ENCODE measurements around the gene ATP6AP2. TPM values are rescaled to one million over a fixed set of nuclear protein-coding genes. Genes with fewer than 3 reads are reported as not detected.

The ATP6AP2 gene
- 176 to 207 TPM (median 203 TPM) in 3 replicates for polyA plus RNA-seq
- polyA plus RNA-seq (2011; ENCODE audit: low read depth) = 89.4 TPM
- polyA plus RNA-seq (2011; cell fraction: cytosol; rRNA removed) = 61.2 and 124 TPM in 2 replicates
- polyA plus RNA-seq (2011; cell fraction: nucleus; rRNA removed) = 345 and 349 TPM in 2 replicates
- 87.7 and 146 TPM in 2 replicates for polyA plus RNA-seq (2012; ENCODE audit: low replicate concordance)
- 38.2 to 120 TPM (median 103 TPM) in 3 replicates for polyA minus RNA-seq
- polyA minus RNA-seq (2011; cell fraction: cytosol; rRNA and poly(A)+ RNA removed) = 59.5 TPM
- polyA minus RNA-seq (2011; cell fraction: nucleus; rRNA and poly(A)+ RNA removed) = 132 and 326 TPM in 2 replicates

GRCh38 chrX:40580537-40581335 lies at the start of gene ATP6AP2:
ATP6AP2 (plus strand) TSS chrX:40580970; CDS start chrX:40581066, 96 bp downstream.
- DNase-seq (ENCODE audit: low read depth, low spot score) = peak; percentile 72
- Histone ChIP-seq H3K79me2 (ENCODE audit: control insufficient read depth, insufficient read depth, low read length) (peaks cover 31% of the 10 kb centered on the region), H3K27me3 (ENCODE audit: control insufficient read depth, extremely low read depth, insufficient read depth, low read length) (no peaks in the 10 kb centered on the region), H3K9ac (ENCODE audit: control insufficient read depth, extremely low read depth, insufficient read depth, low read length) (peak within 1 kb of the TSS; percentile 76), H3K9me3 (ENCODE audit: control insufficient read depth, low read depth, low read length) (no peaks in the 10 kb centered on the region), H4K20me1 (ENCODE audit: control insufficient read depth, extremely low read depth, insufficient read depth, low read length) (peaks cover 3% of the 10 kb centered on the region), H3K27ac (ENCODE audit: control insufficient read depth, insufficient read depth, low read length) (peak within 1 kb of the TSS; percentile 61), H3K36me3 (ENCODE audit: control insufficient read depth in 2 of 2, extremely low read depth in 1 of 2, insufficient read depth in 2 of 2, low read length in 2 of 2) (no peaks in the 10 kb centered on the region), H3K4me1 (ENCODE audit: control insufficient read depth, extremely low read depth, insufficient read depth, low read length) (peaks cover 5% of the 10 kb centered on the region), H3K9me1 (ENCODE audit: control insufficient read depth, extremely low read depth, insufficient read depth, low read length) (no peaks in the 10 kb centered on the region), H3K4me2 (ENCODE audit: control insufficient read depth, extremely low read depth, insufficient read depth, low read depth, low read length) (peak within 1 kb of the TSS; percentile 71), H2AFZ (ENCODE audit: control insufficient read depth, low read length) (peak within 1 kb of the TSS; percentile 94), H3K4me3 (ENCODE audit: control insufficient read depth in 2 of 3, extremely low read depth in 1 of 3, insufficient read depth in 2 of 3, low read depth in 1 of 3, low read length in 3 of 3) (peak within 1 kb of the TSS; percentile 59 to 74 (median 67))
- dilution Hi-C loops (cut with MboI; ENCODE audit: extremely low pct_ligation_motif_present, low sequenced_read_pairs) = no loop called here
- no peak for FAIRE-seq
- TF ChIP-seq CTCF (optimal IDR thresholded peaks at IDR 0.05 in 1 of 3, IDR thresholded peaks at IDR 0.05 in 1 of 3, conservative IDR thresholded peaks at IDR 0.05 in 1 of 3; ENCODE audit: extremely low read depth in 1 of 3, insufficient read depth in 2 of 3, low read length in 3 of 3) = no peak

- dilution Hi-C loops (cut with MboI; ENCODE audit: extremely low pct_ligation_motif_present, low sequenced_read_pairs) = no loop called here
- no peak overlapping the region for H3K4me2 ChIP-seq (ENCODE audit: control insufficient read depth, extremely low read depth, insufficient read depth, low read depth, low read length)
Measured at GRCh38 chrX:40531056-40531826, 49.5 kb upstream of the ATP6AP2 start.

More at GRCh38 chrX:40531056-40531826, 49.5 kb upstream of the ATP6AP2 start:
- no peak overlapping the region for H3K4me3 ChIP-seq (ENCODE audit: control insufficient read depth in 2 of 3, extremely low read depth in 1 of 3, insufficient read depth in 2 of 3, low read depth in 1 of 3, low read length in 3 of 3)
- no peaks in the 10 kb centered on the region for H3K36me3 ChIP-seq (ENCODE audit: control insufficient read depth in 2 of 2, extremely low read depth in 1 of 2, insufficient read depth in 2 of 2, low read length in 2 of 2)
- no peaks in the 10 kb centered on the region for H4K20me1 ChIP-seq (ENCODE audit: control insufficient read depth, extremely low read depth, insufficient read depth, low read length)
- TF ChIP-seq EZH2 (IDR thresholded peaks at IDR 0.05; ENCODE audit: low read length) = no peak
- TF ChIP-seq CTCF (optimal IDR thresholded peaks at IDR 0.05 in 1 of 3, IDR thresholded peaks at IDR 0.05 in 1 of 3, conservative IDR thresholded peaks at IDR 0.05 in 1 of 3; ENCODE audit: extremely low read depth in 1 of 3, insufficient read depth in 2 of 3, low read length in 3 of 3) = no peak
- H3K27ac ChIP-seq (ENCODE audit: control insufficient read depth, insufficient read depth, low read length) = no peak overlapping the region
- no peak overlapping the region for H3K9ac ChIP-seq (ENCODE audit: control insufficient read depth, extremely low read depth, insufficient read depth, low read length)
- no peak for FAIRE-seq
- no peaks in the 10 kb centered on the region for H3K9me3 ChIP-seq (ENCODE audit: control insufficient read depth, low read depth, low read length)
- peaks cover 10% of the 10 kb centered on the region for H3K27me3 ChIP-seq (ENCODE audit: control insufficient read depth, extremely low read depth, insufficient read depth, low read length)
- no peak overlapping the region for H2AFZ ChIP-seq (ENCODE audit: control insufficient read depth, low read length)
- H3K4me1 ChIP-seq (ENCODE audit: control insufficient read depth, extremely low read depth, insufficient read depth, low read length) = no peaks in the 10 kb centered on the region
- no peaks in the 10 kb centered on the region for H3K9me1 ChIP-seq (ENCODE audit: control insufficient read depth, extremely low read depth, insufficient read depth, low read length)
- H3K79me2 ChIP-seq (ENCODE audit: control insufficient read depth, insufficient read depth, low read length) = no peaks in the 10 kb centered on the region
- no peak for DNase-seq (ENCODE audit: low read depth, low spot score)
